Measurements from ENCODE around the gene KRT33B. TPM values are rescaled to one million over a fixed set of nuclear protein-coding genes. Genes with fewer than 3 reads are reported as not detected.

The KRT33B gene
- total RNA-seq (2022; extraction: Qiagen RNA extraction; ENCODE audit: low read depth): not detected in 5 replicates

DNA sequence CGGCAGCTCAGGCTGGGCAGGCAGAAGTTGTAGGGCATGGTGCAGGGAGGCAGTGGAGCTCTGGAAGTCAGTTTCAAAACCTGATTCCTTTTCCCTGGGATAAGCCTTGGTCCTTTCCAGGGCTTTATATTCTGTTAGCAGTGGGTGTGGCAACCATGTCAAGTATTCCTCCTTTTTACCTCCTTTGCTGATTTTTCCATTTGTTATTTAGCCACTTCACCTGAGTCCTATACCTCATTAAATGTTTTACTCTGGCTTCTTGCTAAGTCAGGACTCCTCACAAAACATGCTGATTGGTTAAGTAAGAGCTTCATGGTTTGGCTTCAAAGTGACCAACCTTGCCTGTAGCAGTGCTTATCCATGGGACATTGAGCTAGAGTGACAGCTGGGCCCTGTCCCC lies at the start of gene KRT33B:
TSS of gene KRT33B (minus strand) at position 101 of the 400 bp plus-strand sequence. CDS start at position 38, 63 bp downstream.

DNA sequence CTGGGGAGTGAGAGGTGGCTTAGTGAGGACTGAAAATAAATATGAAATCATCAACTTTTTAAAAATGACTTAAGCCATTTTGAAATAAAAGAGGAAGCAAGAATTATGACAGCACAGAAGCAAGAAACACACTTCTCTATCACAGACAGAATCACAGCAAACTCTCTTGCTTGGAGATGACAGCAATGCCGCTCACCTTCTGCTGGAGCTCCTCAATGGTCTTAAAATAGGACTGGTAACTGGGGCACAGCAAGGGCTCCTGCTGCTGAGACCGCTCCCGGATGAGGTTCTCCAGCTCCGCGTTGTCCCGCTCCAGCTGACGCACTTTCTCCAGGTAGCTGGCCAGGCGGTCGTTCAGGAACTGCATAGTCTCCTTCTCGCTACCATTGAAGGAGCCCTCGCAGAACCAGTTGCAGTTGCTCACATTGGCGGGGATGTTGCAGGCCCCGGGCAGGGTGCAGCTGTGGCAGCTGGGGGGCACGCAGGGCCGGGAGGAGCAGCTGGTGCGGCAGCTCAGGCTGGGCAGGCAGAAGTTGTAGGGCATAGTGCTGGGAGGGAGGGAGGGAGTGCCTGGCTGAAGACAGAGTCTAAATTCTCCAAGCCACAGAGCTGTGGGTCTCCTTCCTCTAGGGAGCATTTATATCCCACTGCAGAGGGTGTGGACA lies 27.5 kb upstream of the KRT33B start, which contains the start of gene KRT31:
TSS of gene KRT31 (minus strand) at position 613 of the 665 bp plus-strand sequence. CDS start at position 544, 69 bp downstream.

DNA sequence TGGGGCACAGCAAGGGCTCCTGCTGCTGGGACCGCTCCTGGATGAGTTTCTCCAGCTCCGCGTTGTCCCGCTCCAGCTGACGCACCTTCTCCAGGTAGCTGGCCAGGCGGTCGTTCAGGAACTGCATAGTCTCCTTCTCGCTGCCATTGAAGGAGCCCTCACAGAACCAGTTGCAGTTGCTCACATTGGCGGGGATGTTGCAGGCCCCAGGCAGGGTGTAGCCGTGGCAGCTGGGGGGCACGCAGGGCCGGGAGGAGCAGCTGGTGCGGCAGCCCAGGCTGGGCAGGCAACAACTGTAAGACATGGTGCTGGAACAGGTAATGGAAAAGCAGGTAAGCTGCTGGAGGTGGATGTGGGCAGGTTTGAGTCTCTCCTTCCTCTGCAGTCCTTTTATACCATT lies 12.3 kb upstream of the KRT33B start, which contains the start of gene KRT34:
TSS of gene KRT34 (minus strand) at position 364 of the 400 bp plus-strand sequence. CDS start at position 304, 60 bp downstream.

DNA sequence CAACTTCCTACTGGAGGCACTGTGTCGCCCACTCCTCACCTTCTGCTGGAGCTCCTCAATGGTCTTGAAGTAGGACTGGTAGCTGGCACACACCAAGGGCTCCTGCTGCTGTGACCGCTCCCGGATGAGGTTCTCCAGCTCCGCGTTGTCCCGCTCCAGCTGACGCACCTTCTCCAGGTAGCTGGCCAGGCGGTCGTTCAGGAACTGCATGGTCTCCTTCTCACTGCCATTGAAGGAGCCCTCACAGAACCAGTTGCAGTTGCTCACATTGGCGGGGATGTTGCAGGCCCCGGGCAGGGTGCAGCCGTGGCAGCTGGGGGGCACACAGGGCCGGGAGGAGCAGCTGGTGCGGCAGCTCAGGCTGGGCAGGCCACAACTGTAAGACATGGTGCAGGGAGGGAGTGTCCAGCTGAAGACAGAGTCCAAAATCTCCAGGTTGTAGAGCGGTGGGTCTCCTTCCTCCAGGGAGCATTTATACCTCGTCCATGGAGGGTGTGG lies 19.2 kb downstream of the KRT33B start, which contains the start of gene KRT33A:
TSS of gene KRT33A (minus strand) at position 448 of the 498 bp plus-strand sequence. CDS start at position 387, 61 bp downstream.

DNA sequence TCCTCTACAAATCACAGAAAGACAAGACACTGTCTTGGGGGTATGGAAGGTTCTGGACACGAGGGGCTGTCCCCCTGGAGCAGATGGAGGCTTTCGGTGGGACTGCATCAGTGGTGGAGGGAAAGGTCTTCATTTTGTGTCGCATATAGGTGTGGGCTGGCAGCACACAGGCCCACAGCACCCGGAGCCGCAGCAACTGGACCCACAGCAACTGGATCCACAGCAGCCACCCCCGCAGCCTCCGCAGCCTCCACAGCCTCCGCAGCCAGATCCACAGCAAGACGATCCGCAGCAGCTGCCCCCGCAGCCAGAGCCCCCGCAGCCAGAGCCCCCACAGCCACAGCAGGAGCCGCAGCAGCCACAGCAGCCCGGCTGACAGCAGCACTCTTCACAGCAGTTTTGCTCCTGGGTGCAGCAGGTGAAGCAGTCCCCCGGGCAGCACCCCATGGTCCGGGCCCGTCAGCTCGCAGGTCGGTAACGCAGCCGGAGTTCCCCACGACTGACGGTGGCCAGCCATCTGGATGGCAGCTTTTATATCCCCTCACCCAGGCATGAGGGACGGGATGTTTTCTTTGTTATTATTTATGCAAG lies 54.3 kb downstream of the KRT33B start, which contains the start of gene KRTAP17-1:
TSS of gene KRTAP17-1 (minus strand) at position 507 of the 591 bp plus-strand sequence. CDS start at position 447, 60 bp downstream.

Other genes with a start within 250 kb of the KRT33B start
- not detected in 5 replicates for gene KRTAP4-12, start 245.6 kb downstream of the KRT33B start, total RNA-seq (2022; extraction: Qiagen RNA extraction; ENCODE audit: low read depth)
- gene KRTAP4-6, start 229.3 kb downstream of the KRT33B start, total RNA-seq (2022; extraction: Qiagen RNA extraction; ENCODE audit: low read depth): not detected in 5 replicates
- gene KRTAP4-5, start 220.0 kb downstream of the KRT33B start, total RNA-seq (2022; extraction: Qiagen RNA extraction; ENCODE audit: low read depth): not detected in 5 replicates
- not detected in 5 replicates for gene KRTAP4-4, start 209.1 kb downstream of the KRT33B start, total RNA-seq (2022; extraction: Qiagen RNA extraction; ENCODE audit: low read depth)
- not detected in 5 replicates for gene KRTAP4-3, start 201.6 kb downstream of the KRT33B start, total RNA-seq (2022; extraction: Qiagen RNA extraction; ENCODE audit: low read depth)
- not detected in 5 replicates for gene KRTAP4-2, start 191.6 kb downstream of the KRT33B start, total RNA-seq (2022; extraction: Qiagen RNA extraction; ENCODE audit: low read depth)
- 0.20 to 0.22 TPM in 2 of 5 replicates, not detected in the others for gene KRTAP4-1, start 184.9 kb downstream of the KRT33B start, total RNA-seq (2022; extraction: Qiagen RNA extraction; ENCODE audit: low read depth)
- gene KRTAP9-1, start 179.9 kb downstream of the KRT33B start, total RNA-seq (2022; extraction: Qiagen RNA extraction; ENCODE audit: low read depth): not detected in 5 replicates
- not detected in 5 replicates for gene KRTAP9-2, start 143.2 kb downstream of the KRT33B start, total RNA-seq (2022; extraction: Qiagen RNA extraction; ENCODE audit: low read depth)
- gene KRTAP9-3, start 137.4 kb downstream of the KRT33B start, total RNA-seq (2022; extraction: Qiagen RNA extraction; ENCODE audit: low read depth): not detected in 5 replicates
- not detected in 5 replicates for gene KRTAP9-8, start 131.8 kb downstream of the KRT33B start, total RNA-seq (2022; extraction: Qiagen RNA extraction; ENCODE audit: low read depth)
- not detected in 5 replicates for gene KRTAP9-4, start 120.1 kb downstream of the KRT33B start, total RNA-seq (2022; extraction: Qiagen RNA extraction; ENCODE audit: low read depth)
- not detected in 5 replicates for gene KRTAP9-9, start 114.4 kb downstream of the KRT33B start, total RNA-seq (2022; extraction: Qiagen RNA extraction; ENCODE audit: low read depth)
- gene KRTAP9-6, start 104.4 kb downstream of the KRT33B start, total RNA-seq (2022; extraction: Qiagen RNA extraction; ENCODE audit: low read depth): not detected in 5 replicates
- not detected in 5 replicates for gene KRTAP9-7, start 94.1 kb downstream of the KRT33B start, total RNA-seq (2022; extraction: Qiagen RNA extraction; ENCODE audit: low read depth)
- gene KRTAP29-1, start 67.0 kb downstream of the KRT33B start, total RNA-seq (2022; extraction: Qiagen RNA extraction; ENCODE audit: low read depth): not detected in 5 replicates
- gene KRTAP16-1, start 60.5 kb downstream of the KRT33B start, total RNA-seq (2022; extraction: Qiagen RNA extraction; ENCODE audit: low read depth): not detected in 5 replicates
- gene KRTAP17-1, start 54.1 kb downstream of the KRT33B start, total RNA-seq (2022; extraction: Qiagen RNA extraction; ENCODE audit: low read depth): not detected in 5 replicates
- gene KRT33A, start 19.0 kb downstream of the KRT33B start, total RNA-seq (2022; extraction: Qiagen RNA extraction; ENCODE audit: low read depth): not detected in 5 replicates
- 0.37 to 0.73 TPM (median 0.45 TPM) in 5 replicates for gene KRT34, start 12.5 kb upstream of the KRT33B start, total RNA-seq (2022; extraction: Qiagen RNA extraction; ENCODE audit: low read depth)
- 0.08 TPM in 1 of 5 replicates, not detected in the others for gene KRT31, start 27.8 kb upstream of the KRT33B start, total RNA-seq (2022; extraction: Qiagen RNA extraction; ENCODE audit: low read depth)
- not detected in 5 replicates for gene KRT37, start 54.8 kb upstream of the KRT33B start, total RNA-seq (2022; extraction: Qiagen RNA extraction; ENCODE audit: low read depth)
- not detected in 5 replicates for gene KRT38, start 71.2 kb upstream of the KRT33B start, total RNA-seq (2022; extraction: Qiagen RNA extraction; ENCODE audit: low read depth)
- gene KRT32, start 97.6 kb upstream of the KRT33B start, total RNA-seq (2022; extraction: Qiagen RNA extraction; ENCODE audit: low read depth): 0.13 TPM in 1 of 5 replicates, not detected in the others
- not detected in 5 replicates for gene KRT35, start 111.3 kb upstream of the KRT33B start, total RNA-seq (2022; extraction: Qiagen RNA extraction; ENCODE audit: low read depth)
- gene KRT36, start 120.1 kb upstream of the KRT33B start, total RNA-seq (2022; extraction: Qiagen RNA extraction; ENCODE audit: low read depth): 0.07 TPM in 1 of 5 replicates, not detected in the others
- 0.24 to 0.87 TPM (median 0.39 TPM) in 5 replicates for gene KRT13, start 135.8 kb upstream of the KRT33B start, total RNA-seq (2022; extraction: Qiagen RNA extraction; ENCODE audit: low read depth)
- 2.7 to 4.0 TPM (median 3.2 TPM) in 5 replicates for gene KRT15, start 149.1 kb upstream of the KRT33B start, total RNA-seq (2022; extraction: Qiagen RNA extraction; ENCODE audit: low read depth)
- gene KRT19, start 158.5 kb upstream of the KRT33B start, total RNA-seq (2022; extraction: Qiagen RNA extraction; ENCODE audit: low read depth): 42.9 to 67.6 TPM (median 53.1 TPM) in 5 replicates
- not detected in 5 replicates for gene KRT9, start 202.2 kb upstream of the KRT33B start, total RNA-seq (2022; extraction: Qiagen RNA extraction; ENCODE audit: low read depth)
- 0.07 to 0.13 TPM in 2 of 5 replicates, not detected in the others for gene KRT14, start 217.1 kb upstream of the KRT33B start, total RNA-seq (2022; extraction: Qiagen RNA extraction; ENCODE audit: low read depth)
- gene KRT16, start 243.0 kb upstream of the KRT33B start, total RNA-seq (2022; extraction: Qiagen RNA extraction; ENCODE audit: low read depth): 0.64 to 1.8 TPM (median 1.3 TPM) in 5 replicates

Data from A549 treated with GW870086 at 1 μM for 4 hours (cell line).